Measurements from ENCODE around the gene GNPAT. TPM values are rescaled to one million over a fixed set of nuclear protein-coding genes. Genes with fewer than 3 reads are reported as not detected.

Gene GNPAT
- total and polyA plus RNA-seq, 3 experiments from 2014 or later = 33.2 to 51.8 (median 49.2) TPM

DNA sequence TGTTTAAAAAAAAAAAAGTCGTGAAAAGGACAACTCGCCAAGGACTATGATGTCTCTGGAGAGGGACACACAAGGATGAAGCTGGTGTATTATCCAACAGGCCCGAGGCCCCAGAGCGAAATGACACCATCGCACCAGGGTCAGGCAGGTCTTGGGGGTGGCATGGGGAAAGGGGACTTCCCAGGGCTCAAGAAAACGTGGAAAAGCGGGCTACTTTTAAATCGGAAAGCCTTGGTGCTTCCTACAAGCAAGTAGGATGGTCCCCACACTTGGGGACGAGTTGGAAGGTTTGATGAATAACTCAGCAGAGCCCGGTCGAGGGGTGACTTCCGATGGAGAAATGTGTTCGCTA, 505 bp upstream of the GNPAT start:
- CTCF ChIA-PET = no interaction called here
- H3K36me3 Mint-ChIP-seq = peaks cover 8 to 60% (median 22%) of the 10 kb centered on the region in 3 donors
- no peak for DNase-seq

DNA sequence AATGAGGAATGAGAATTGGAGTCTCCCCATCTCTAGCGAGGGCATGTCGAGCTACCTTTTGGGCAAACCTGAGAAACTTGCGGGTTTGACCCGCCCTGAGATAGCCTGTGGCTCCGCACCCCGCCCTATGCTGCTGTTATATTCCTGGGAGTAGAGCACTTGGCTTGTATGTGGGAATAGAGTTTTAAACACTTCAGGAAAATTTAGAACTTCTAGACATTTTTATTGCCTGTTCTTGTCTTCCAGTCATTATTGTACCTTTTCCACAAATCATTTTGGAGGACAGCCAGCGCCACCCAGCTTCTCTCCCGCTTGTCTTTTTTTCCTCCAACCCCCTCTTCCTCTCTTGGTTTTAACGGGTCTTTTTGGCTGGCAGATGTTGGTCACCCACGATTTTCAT, 738 bp downstream of the GNPAT start:
- Histone ChIP-seq H3K27ac (ENCODE audit: low read depth, low read length) (peak overlapping the region; percentile 88), H3K4me1 (ENCODE audit: insufficient read depth, low read length) (peaks cover 47% of the 10 kb centered on the region), H3K36me3 (ENCODE audit: insufficient read depth, low read length) (peaks cover 14% of the 10 kb centered on the region), H3K4me3 (ENCODE audit: low read length) (peak overlapping the region; percentile 100), H3K27me3 (ENCODE audit: insufficient read depth, low read length, poor library complexity, severe bottlenecking) (no peaks in the 10 kb centered on the region), H3K9me3 (ENCODE audit: low read length) (no peaks in the 10 kb centered on the region)
- Mint-ChIP-seq H3K4me3 (peak overlapping the region; percentile 91 to 100 (median 97)), H3K27me3 (peaks cover 0 to 4% of the 10 kb centered on the region in 2 donors), H3K27ac (peak overlapping the region; percentile 95 to 100 (median 96)), H3K36me3 (peaks cover 8 to 55% (median 17%) of the 10 kb centered on the region in 3 donors), H3K9me3 (no peaks in the 10 kb centered on the region), H3K4me1 (peaks cover 61 to 79% (median 79%) of the 10 kb centered on the region in 3 donors)
- ChIA-PET POLR2A (interaction anchor here (1.1 to 1.7 kb wide), 2 partner anchors 8 to 96 kb away, joined by 3 to 12 read pairs; partner anchors contain the start of genes EXOC8 and SPRTN), CTCF (interaction anchor here (0.9 kb wide), 2 partner anchors 97 to 599 kb away, joined by 3 read pairs; no protein-coding TSS in a partner anchor)
- peak in 1 of 5 donors; percentile 6 for DNase-seq

More for the DNA sequence above, 505 bp upstream of the GNPAT start:
- H3K27ac ChIP-seq (ENCODE audit: low read depth, low read length) = peak overlapping the region; percentile 88
- H3K4me3 ChIP-seq (ENCODE audit: low read length) = peak overlapping the region; percentile 100
- POLR2A ChIA-PET = no interaction called here
- H3K9me3 ChIP-seq (ENCODE audit: low read length) = no peaks in the 10 kb centered on the region
- H3K9me3 Mint-ChIP-seq = no peaks in the 10 kb centered on the region
- peaks cover 54% of the 10 kb centered on the region for H3K4me1 ChIP-seq (ENCODE audit: insufficient read depth, low read length)
- H3K27ac Mint-ChIP-seq = peak overlapping the region; percentile 95 to 100 (median 96)
- H3K27me3 Mint-ChIP-seq = peaks cover 0 to 4% of the 10 kb centered on the region in 2 donors
- no peaks in the 10 kb centered on the region for H3K27me3 ChIP-seq (ENCODE audit: insufficient read depth, low read length, poor library complexity, severe bottlenecking)
- H3K4me1 Mint-ChIP-seq = peaks cover 63 to 83% (median 83%) of the 10 kb centered on the region in 3 donors
- H3K4me3 Mint-ChIP-seq = peak overlapping the region; percentile 91 to 100 (median 97)
- peaks cover 19% of the 10 kb centered on the region for H3K36me3 ChIP-seq (ENCODE audit: insufficient read depth, low read length)

GRCh38 chr1:231242516-231243198, 1.6 kb downstream of the GNPAT start:
- POLR2A ChIA-PET = interaction anchor here (1.1 to 1.7 kb wide), 2 partner anchors 8 to 95 kb away, joined by 3 to 12 read pairs; partner anchors contain the start of genes EXOC8 and SPRTN
- no peaks in the 10 kb centered on the region for H3K9me3 Mint-ChIP-seq
- H3K36me3 Mint-ChIP-seq = peaks cover 8 to 54% (median 13%) of the 10 kb centered on the region in 3 donors
- peak overlapping the region in 6 of 8 donors; percentile 39 to 98 (median 96) for H3K27ac Mint-ChIP-seq
- H3K4me3 Mint-ChIP-seq = peak overlapping the region; percentile 91 to 100 (median 97)
- DNase-seq = no peak
- CTCF ChIA-PET = interaction anchor here (0.9 kb wide), 1 partner anchor 96 kb away, joined by 3 read pairs; no protein-coding TSS in a partner anchor
- H3K27me3 Mint-ChIP-seq = peaks cover 0 to 4% of the 10 kb centered on the region in 2 donors
- Histone ChIP-seq H3K27ac (ENCODE audit: low read depth, low read length) (no peak overlapping the region), H3K27me3 (ENCODE audit: insufficient read depth, low read length, poor library complexity, severe bottlenecking) (no peaks in the 10 kb centered on the region), H3K9me3 (ENCODE audit: low read length) (no peaks in the 10 kb centered on the region), H3K4me3 (ENCODE audit: low read length) (no peak overlapping the region), H3K4me1 (ENCODE audit: insufficient read depth, low read length) (peaks cover 42% of the 10 kb centered on the region), H3K36me3 (ENCODE audit: insufficient read depth, low read length) (peaks cover 5% of the 10 kb centered on the region)
- peaks cover 60 to 78% (median 76%) of the 10 kb centered on the region in 3 donors for H3K4me1 Mint-ChIP-seq

DNA sequence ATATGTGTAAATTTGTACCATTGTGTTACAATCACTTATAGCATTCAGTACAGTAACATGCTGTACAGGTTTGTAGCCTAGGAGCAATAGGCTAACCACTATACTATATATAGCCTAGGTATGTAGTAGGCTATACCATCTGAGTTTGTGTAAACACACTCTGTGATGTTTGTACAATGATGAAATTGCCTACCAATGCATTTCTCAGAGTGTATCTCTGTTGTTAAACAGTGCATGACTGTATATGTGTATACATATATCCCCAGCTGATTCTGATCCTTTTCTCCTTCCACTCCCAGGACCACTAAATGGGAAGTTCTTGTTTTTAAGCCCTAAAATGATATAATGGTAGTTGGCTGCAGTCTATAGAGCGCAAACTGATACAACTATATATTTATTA, 7.8 kb downstream of the GNPAT start:
- peaks cover 0 to 57% (median 19%) of the 10 kb centered on the region in 3 donors for H3K36me3 Mint-ChIP-seq
- H3K9me3 Mint-ChIP-seq = no peaks in the 10 kb centered on the region
- Histone ChIP-seq H3K9me3 (ENCODE audit: low read length) (no peaks in the 10 kb centered on the region), H3K27me3 (ENCODE audit: insufficient read depth, low read length, poor library complexity, severe bottlenecking) (no peaks in the 10 kb centered on the region), H3K4me3 (ENCODE audit: low read length) (no peak overlapping the region), H3K4me1 (ENCODE audit: insufficient read depth, low read length) (peaks cover 7% of the 10 kb centered on the region), H3K27ac (ENCODE audit: low read depth, low read length) (no peak overlapping the region), H3K36me3 (ENCODE audit: insufficient read depth, low read length) (peaks cover 21% of the 10 kb centered on the region)
- H3K27ac Mint-ChIP-seq = no peak overlapping the region
- no peak overlapping the region for H3K4me3 Mint-ChIP-seq
- H3K4me1 Mint-ChIP-seq = peaks cover 37 to 58% (median 50%) of the 10 kb centered on the region in 3 donors
- CTCF ChIA-PET = no interaction called here
- DNase-seq = no peak
- no peaks in the 10 kb centered on the region for H3K27me3 Mint-ChIP-seq
- POLR2A ChIA-PET = no interaction called here

DNA sequence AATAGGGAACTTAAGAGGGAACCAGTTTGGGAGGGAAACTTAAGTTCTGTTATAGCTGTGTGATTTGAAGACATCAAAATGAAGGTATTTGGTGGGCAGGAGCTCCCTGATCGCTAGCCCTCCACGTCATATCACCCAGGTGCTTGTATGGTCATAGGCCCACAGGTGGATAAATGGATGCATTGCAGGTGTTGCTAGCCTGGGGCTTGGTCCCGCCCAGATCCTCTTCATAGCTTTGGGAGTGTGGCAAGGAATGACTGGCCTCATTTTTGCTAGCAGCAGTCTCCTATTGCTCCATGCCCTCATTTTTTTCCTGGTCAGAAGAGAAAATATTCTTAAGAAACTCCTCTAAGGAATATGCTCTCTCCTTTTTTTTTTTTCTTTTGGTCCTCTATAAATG, 11.3 kb downstream of the GNPAT start:
- no peaks in the 10 kb centered on the region for H3K27me3 Mint-ChIP-seq
- H3K9me3 Mint-ChIP-seq = no peaks in the 10 kb centered on the region
- no peak overlapping the region for H3K4me3 ChIP-seq (ENCODE audit: low read length)
- no peaks in the 10 kb centered on the region for H3K27me3 ChIP-seq (ENCODE audit: insufficient read depth, low read length, poor library complexity, severe bottlenecking)
- no peak overlapping the region for H3K4me3 Mint-ChIP-seq
- H3K27ac ChIP-seq (ENCODE audit: low read depth, low read length) = no peak overlapping the region
- ChIA-PET CTCF (no interaction called here), POLR2A (no interaction called here)
- peak overlapping the region in 1 of 8 donors; percentile 52 for H3K27ac Mint-ChIP-seq
- peaks cover 18 to 70% (median 33%) of the 10 kb centered on the region in 3 donors for H3K36me3 Mint-ChIP-seq
- H3K9me3 ChIP-seq (ENCODE audit: low read length) = no peaks in the 10 kb centered on the region
- DNase-seq = no peak
- peaks cover 21 to 35% (median 25%) of the 10 kb centered on the region in 3 donors for H3K4me1 Mint-ChIP-seq
- H3K36me3 ChIP-seq (ENCODE audit: insufficient read depth, low read length) = peaks cover 28% of the 10 kb centered on the region
- no peaks in the 10 kb centered on the region for H3K4me1 ChIP-seq (ENCODE audit: insufficient read depth, low read length)

- peaks cover 25% of the 10 kb centered on the region for H3K36me3 ChIP-seq (ENCODE audit: insufficient read depth, low read length)
- H3K27ac ChIP-seq (ENCODE audit: low read depth, low read length) = no peak overlapping the region
- H3K9me3 ChIP-seq (ENCODE audit: low read length) = no peaks in the 10 kb centered on the region
- Mint-ChIP-seq H3K4me1 (peaks cover 0 to 4% (median 3%) of the 10 kb centered on the region in 3 donors), H3K9me3 (peaks cover 0 to 6% (median 0%) of the 10 kb centered on the region in 5 donors), H3K4me3 (no peak overlapping the region), H3K36me3 (peaks cover 34 to 87% (median 39%) of the 10 kb centered on the region in 3 donors), H3K27me3 (no peaks in the 10 kb centered on the region), H3K27ac (no peak overlapping the region)
- H3K4me1 ChIP-seq (ENCODE audit: insufficient read depth, low read length) = no peaks in the 10 kb centered on the region
- no peak overlapping the region for H3K4me3 ChIP-seq (ENCODE audit: low read length)
- CTCF ChIA-PET = no interaction called here
- no peak for DNase-seq
- H3K27me3 ChIP-seq (ENCODE audit: insufficient read depth, low read length, poor library complexity, severe bottlenecking) = no peaks in the 10 kb centered on the region
- POLR2A ChIA-PET = no interaction called here
These were observed 19.3 kb downstream of the GNPAT start for GRCh38 chr1:231260351-231260750.

DNA sequence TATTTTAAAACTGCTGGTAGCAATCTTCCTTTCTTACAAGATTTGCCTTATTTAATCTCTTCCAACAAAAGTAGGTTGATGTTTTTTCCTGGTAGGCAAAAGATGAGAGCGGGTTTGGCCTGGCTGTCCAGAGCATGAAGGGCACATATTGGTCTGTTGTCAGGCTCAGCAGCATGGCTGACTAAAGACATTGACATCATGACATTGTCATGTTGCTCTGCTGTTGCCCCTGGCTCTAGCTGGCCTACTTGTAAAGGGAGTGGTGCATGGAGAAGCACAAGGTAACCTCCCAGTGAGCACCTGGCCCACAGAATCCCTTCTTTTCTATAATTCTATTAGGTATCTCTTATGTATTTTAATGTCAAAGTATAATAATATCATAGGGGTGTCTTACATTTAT, 23.6 kb downstream of the GNPAT start:
- Histone ChIP-seq H3K9me3 (ENCODE audit: low read length) (no peaks in the 10 kb centered on the region), H3K27me3 (ENCODE audit: insufficient read depth, low read length, poor library complexity, severe bottlenecking) (no peaks in the 10 kb centered on the region), H3K36me3 (ENCODE audit: insufficient read depth, low read length) (peaks cover 24% of the 10 kb centered on the region), H3K4me3 (ENCODE audit: low read length) (no peak overlapping the region), H3K27ac (ENCODE audit: low read depth, low read length) (no peak overlapping the region), H3K4me1 (ENCODE audit: insufficient read depth, low read length) (no peaks in the 10 kb centered on the region)
- Mint-ChIP-seq H3K4me1 (peaks cover 0 to 2% (median 0%) of the 10 kb centered on the region in 3 donors), H3K27me3 (no peaks in the 10 kb centered on the region), H3K27ac (peak overlapping the region in 1 of 8 donors; percentile 42), H3K4me3 (no peak overlapping the region), H3K36me3 (peaks cover 8 to 89% (median 26%) of the 10 kb centered on the region in 3 donors), H3K9me3 (peaks cover 0 to 3% (median 0%) of the 10 kb centered on the region in 5 donors)
- CTCF ChIA-PET = no interaction called here
- POLR2A ChIA-PET = no interaction called here
- DNase-seq = no peak

- CTCF ChIA-PET = no interaction called here
- Histone ChIP-seq H3K9me3 (ENCODE audit: low read length) (no peaks in the 10 kb centered on the region), H3K4me1 (ENCODE audit: insufficient read depth, low read length) (no peaks in the 10 kb centered on the region), H3K36me3 (ENCODE audit: insufficient read depth, low read length) (peaks cover 24% of the 10 kb centered on the region), H3K27me3 (ENCODE audit: insufficient read depth, low read length, poor library complexity, severe bottlenecking) (no peaks in the 10 kb centered on the region), H3K27ac (ENCODE audit: low read depth, low read length) (no peak overlapping the region), H3K4me3 (ENCODE audit: low read length) (no peak overlapping the region)
- H3K9me3 Mint-ChIP-seq = no peaks in the 10 kb centered on the region
- H3K27ac Mint-ChIP-seq = peak overlapping the region in 3 of 8 donors; percentile 46 to 67 (median 66)
- H3K27me3 Mint-ChIP-seq = no peaks in the 10 kb centered on the region
- no peak overlapping the region for H3K4me3 Mint-ChIP-seq
- POLR2A ChIA-PET = no interaction called here
- no peak for DNase-seq
- peaks cover 0 to 2% (median 0%) of the 10 kb centered on the region in 3 donors for H3K4me1 Mint-ChIP-seq
- H3K36me3 Mint-ChIP-seq = peaks cover 4 to 89% (median 25%) of the 10 kb centered on the region in 3 donors
These were observed 24.4 kb downstream of the GNPAT start for GRCh38 chr1:231265379-231265778.

All from CD8-positive, alpha-beta memory T cell (primary cell).